GM18499 (cell line): ENCODE measurements around the gene ZDHHC7.

Source experiments
- ATAC-seq: cut with Tn5 transposase; IDR thresholded peaks from one replicate; pipeline ENCODE4 v1.9.1; 2021; ENCODE audit warnings: moderate number of reproducible peaks; ENCODE audit not compliant: insufficient read depth, unreplicated experiment

Gene ZDHHC7

DNA sequence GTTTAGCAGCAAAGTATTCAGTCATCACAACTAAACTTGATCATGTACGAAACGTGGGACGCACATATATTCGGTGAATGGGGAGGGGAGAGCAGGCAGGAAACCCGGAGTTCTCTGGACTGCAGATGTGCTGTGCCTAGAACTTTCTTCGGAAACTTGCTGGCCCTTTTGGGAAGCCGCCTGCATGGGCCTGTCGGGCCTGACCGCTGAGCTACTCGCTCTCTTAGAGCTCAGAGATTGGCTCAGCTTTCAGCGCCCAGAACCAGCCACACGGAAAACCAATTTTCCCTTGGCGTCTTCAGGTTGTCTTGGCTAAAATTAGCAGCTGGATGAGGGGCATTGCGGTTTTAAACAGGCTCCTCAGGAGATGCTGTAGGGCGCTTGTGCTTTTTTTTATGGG is 38.1 kb downstream of the ZDHHC7 start:
- ATAC-seq: no peak

DNA sequence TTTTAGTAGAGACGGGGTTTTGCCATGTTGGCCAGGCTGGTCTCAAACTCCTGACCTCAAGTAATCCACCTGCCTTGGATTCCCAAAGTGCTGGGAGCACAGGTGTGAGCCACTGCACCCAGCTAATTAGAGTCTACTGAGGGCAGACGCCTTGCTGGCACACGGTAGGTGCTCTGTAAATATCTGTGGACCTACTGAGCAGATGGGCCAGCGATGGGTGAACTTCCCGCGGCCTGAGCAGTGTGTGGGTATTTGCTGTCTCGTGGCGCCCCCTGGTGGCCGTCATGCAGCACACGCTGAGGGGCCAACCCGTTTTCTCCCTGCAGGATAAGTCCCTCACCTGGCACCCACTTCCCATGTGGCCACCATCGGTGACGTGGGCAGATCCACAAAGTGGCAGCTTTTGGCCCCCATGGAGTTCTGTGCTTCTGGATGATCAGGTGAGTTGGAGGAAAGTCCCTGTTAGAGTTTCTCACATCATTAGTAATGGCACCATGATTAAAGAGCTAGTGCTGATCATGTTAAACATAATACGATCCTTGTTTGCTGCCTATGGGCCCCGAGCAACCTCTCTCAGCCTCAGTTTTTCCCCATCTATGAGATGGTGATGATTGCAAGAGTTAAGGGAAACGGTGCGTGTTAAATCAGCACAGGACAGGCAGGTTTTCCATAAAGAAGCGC is 40.7 kb downstream of the ZDHHC7 start:
- no peak for ATAC-seq

DNA sequence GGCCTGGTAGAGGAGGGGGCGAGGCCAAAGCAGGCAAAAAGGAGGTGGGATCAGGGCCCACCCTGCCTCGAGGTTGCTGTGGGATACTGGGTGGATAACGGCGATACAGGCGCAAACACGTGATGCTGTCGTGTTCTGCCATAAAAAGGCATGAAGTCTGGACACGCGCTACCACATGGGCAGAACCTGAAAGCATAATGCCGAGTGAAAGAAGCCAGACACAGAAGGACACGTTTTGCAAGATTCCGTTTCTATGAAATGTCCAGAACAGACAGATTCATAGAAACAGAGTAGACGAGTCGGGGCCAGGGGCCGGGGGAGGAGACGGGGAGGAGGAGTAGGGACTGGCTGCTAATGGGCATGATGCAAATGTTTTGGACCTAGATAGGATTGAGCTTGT is 43.5 kb downstream of the ZDHHC7 start:
- no peak for ATAC-seq

DNA sequence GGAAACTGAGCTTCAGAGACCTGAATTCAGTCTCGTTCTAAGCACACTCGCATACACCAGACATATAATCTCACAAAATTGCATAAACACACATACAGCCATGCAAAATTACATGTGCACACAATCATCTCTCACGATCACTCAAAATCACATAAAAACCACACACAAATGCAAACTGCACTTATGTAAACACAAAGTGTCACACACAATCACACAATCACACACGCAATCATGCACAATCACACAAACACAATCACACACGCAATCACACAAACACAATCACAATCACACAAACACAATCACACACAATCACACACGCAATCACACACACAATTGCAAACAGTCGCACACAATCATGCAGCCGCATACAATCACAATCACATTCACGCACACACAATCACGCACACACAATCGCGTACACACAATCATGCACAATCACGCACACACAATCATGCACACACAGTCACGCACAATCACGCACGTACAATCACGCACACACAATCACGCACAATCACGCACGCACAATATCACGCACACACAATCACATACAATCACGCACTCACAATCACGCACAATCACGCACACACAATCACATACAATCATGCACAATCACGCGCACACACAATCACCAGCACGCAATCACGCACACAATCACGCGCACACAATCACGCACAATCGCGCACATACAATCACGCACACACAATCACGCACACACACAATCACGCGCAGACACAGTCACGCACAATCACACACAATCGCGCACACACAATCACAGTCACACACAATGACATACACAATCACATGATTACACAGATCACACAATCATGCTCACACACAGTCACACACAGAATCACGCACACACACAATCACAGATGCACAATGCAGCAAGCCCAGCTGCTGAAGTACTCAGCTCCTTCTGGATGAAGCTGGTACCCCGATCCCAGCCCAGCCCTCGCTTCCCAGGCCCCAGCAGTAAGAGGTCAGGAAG is 45.6 kb downstream of the ZDHHC7 start:
- no peak for ATAC-seq

DNA sequence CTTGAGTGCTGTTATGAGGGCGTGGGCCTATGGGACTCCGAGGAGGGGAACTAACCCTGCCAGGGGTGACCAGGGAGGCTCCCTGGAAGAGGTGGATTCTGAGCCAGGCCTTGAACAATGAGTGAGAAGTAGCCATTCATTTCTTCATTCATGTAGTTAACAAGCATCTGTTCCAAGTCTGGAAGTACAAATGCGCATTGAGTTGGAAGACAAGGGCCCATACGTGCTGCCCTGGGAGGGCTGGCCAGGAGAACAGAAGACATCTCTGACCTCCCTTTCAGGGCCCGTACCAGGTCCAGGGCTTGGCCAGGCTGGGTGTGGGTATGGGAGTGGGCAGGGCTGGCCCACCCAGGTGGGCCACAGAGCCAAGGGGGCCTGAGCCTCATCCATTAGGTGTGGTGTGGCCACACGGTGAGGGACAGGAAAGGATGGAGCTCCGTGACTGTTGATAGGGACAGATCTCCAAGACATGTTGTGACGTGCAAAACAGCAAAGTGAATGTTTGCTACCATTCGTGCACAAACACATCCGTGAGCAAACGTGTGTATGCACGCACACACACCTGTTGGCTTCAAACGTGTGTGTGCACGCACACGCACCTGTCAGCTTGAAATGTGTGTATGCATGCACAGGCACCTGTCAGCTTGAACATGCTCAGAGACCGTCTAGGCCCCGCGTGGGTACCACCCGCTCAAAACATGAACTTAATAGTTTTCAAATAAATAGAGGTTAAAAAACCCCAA is 46.8 kb downstream of the ZDHHC7 start:
- no peak for ATAC-seq

DNA sequence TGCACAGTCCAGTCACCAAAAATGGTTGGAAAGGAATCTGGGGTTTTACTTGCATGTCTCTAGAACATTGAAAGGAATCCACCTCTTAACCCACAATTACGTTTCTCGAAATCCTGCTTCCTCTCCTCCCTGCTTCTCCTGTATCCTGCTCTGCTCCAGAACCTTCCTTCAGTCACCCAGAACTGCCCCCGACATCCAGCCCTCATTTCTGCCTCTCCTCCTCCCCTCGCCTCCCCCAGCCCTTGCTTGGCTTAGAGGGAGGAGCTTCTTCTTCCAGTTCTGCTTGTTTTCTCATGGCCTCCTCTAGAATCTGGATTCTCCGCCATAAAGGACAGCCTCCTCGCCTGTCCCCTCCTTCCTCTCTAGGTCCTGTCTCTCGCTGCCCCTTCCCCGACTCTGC is 48.3 kb downstream of the ZDHHC7 start:
- no peak for ATAC-seq

DNA sequence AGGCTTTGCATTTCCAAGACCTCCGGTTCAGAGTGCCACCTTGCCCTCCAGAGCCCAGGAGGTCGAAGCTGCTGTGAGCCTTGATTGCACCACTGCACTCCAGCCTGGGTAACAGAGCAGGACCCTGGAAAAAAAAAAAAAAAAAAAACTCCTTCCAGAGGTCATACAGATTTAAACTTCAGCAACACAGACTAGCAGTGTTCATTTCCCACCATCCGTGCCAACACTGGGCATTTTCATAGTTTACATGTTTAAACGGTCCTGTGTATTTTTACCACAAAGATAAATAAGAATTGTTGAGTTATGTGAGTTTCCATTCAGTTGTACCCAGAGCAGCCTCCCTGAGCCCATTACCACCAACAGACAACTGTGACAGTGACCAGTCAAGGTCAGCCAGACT is 50.4 kb downstream of the ZDHHC7 start:
- no peak for ATAC-seq

DNA sequence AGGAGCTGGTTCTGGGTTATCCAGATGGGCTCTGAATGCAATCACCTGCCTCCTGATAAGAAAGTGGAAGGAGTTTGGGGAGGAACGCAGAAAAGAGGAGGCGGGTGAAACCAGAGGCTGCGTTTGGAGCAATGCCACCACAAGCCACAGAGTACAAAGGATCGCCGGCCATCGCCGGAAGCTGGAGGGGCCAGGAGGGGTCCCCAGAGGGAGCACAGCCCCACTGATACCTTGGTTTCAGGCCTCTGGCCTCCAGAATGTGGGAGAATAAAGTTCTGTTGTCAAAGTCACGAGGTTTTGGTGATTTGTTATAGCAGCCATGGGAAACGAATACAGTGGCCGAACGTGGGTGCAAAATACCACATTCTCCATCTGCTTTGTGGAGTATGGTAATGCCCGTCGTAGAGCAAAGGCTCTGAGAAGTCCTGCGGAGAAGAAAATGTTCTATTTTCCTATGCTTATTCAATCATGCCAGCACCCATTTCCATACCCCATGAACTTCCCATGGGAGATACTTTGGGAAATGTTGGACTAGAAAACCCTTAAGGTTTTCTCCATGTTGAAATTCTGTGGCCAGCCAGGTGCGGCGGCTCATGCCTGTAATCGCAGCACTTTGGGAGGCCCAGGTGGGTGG is 51.4 kb downstream of the ZDHHC7 start:
- no peak for ATAC-seq

DNA sequence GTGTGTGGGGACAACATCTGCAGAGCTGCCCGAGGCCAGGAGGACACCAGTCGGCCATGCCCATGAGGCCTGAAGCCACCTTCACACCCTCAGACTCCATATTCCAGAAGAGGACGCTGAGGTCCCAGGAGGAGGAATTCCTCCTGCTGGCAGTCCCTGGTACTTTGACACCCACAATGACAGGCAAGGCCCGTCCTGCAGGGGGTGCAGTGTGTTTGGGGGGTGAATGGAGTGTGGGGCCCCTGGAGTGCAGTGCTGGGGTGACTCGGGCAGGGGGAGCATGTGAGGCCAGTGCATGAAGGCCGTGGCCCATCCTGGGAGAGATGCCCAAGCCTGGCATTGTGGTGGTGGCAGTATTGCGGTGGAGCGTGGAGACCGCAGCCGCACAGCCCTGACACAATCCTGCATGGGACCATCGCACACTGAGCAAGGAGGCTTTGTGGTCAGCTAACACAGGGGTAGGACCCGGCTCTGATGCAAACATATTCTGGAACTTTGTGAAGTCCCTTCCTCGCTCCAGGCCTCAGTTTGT is 52.2 kb downstream of the ZDHHC7 start:
- no peak for ATAC-seq

DNA sequence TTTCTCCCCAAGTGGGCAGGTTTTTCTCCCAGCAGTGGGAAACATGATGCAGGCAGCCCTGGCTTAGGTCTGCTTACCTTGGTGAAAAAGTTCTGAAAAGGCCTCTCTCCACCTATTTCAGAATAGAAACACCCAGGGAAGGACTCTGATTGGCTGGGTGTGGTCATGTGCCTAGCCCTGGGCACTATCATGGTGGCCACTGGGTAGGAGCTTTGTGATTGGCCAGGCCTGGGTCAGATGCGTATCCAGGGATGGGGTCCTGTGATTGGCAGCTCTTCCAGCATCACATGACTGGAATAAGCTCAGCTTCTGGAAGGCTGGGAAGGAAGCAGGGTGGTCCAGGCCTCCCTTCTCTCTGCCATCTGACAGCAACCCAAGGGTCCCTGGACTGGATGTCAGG is 53.5 kb downstream of the ZDHHC7 start:
- no peak for ATAC-seq

DNA sequence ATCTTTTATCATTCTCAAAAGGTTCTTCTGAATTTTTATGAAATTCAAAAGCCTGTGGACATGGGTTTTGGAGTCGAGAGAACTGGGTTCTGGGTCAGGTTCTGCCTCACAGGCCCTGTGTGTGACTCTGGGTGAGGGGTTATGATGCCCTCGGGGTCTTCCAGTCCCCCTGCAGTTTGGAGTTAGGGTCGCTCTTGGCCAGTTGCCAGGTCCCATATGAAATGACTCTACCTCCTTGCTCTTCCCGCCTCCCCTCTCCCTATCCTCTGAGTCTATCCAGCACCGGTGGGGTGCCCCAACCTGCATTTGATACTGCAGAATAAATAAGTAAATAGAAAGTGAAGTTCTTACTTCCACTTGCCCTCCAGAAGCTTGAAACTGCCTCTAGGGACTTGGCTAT is 54.1 kb downstream of the ZDHHC7 start:
- no peak for ATAC-seq

DNA sequence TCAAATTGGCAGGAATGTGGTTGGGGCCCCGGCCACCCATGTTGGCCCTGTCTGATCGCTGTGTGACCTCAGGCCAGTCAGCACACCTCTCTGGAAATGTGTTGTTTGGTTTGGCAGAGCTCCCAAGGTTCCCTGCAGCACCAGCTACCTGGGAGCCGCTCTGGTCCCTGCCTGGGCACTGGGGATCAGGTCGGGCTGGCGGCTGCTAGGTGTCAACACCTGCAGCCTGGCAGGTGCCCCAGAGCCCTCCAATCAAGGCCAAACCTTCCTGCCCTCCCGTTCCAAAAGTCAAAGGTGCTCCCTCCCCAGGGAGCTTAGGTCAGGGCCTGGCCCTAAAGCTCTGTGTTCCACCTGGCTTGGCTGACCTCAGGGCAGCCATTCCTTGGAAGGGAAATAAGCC is 55.9 kb downstream of the ZDHHC7 start:
- no peak for ATAC-seq

DNA sequence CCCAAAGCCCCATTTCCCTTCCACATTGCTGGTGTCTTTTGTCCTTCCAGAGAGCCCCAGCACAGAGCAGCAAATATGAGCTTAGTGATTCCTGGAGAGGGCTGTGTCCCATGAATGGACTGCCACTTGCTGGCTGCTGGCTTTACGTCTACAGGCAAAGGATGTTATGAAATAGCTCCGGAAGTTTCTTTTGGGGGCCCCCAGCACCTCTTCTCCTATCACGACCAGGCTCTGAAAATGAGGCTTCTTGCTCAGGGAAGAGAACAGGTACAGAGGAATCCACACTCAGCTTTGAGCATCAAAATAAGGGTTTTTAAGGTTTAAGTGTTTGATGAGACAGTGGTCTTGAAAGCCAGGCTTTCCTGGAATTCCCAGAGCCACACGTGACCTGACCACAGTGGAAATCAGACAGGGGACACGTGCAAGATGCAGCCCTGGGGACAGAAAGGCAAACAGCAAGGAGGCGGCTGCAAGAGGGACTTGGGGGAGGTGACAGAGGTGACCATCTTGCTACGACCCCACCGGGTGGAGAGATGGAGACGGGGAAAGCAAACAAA is 58.1 kb downstream of the ZDHHC7 start:
- no peak for ATAC-seq

DNA sequence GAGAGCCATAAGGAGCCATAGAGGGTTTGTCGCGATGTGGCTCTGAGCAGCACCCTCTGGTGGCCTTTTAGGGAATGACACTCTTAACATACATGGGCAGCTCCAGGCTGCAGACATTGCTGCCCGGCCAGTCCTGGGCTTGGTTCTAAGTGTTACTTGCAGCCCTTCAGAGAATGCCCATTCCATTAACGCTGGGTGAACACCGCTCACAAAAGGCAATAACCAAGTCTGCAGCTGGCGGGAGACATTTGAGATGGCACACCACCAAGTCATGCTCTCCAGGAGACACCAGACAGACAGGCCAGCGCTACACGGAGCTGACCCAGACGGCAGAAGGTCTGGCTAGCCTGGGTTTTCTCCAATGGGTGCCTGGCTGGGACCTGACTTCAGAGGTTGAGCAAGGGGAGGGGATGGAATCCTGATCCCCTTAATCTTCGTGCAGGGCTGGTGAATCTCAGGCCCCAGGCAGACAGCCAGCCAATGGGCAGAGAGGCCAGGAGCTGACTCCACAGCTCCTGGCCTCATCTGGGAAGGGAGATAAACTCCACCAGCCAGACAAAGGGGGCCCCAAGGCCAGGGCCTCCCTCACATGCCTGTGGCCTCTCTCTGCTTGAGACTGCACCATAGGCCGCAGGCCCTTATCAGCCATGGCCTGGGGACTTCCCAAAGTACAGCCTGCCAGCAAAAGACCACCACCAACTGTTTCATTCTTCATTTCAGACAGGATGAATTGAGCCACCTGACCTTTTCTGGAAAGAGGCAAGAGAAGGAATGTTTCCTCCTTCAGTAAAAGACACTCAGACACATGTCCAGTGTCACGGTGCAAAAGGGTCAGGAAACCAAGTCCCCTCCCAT is 58.8 kb downstream of the ZDHHC7 start:
- ATAC-seq: no peak

DNA sequence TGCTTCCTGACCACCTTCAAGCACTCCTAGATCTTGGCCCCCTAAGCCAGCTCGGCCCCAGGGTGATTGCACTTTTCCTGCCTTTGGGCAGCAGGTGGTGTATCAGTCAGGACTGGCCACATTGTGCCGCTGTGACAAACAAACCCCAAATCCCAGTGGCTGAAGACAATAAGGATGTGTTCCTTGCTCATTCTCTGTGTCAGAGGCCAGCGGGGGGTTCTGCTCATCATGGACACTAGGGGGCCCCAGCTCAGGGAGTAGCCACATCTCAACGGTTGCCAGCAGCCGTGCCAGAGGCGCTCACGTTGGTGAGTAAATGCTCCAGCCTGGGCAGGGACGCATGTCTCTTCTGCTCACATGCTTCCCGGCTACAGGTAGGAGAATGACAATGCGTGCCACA is 60.4 kb downstream of the ZDHHC7 start:
- no peak for ATAC-seq

DNA sequence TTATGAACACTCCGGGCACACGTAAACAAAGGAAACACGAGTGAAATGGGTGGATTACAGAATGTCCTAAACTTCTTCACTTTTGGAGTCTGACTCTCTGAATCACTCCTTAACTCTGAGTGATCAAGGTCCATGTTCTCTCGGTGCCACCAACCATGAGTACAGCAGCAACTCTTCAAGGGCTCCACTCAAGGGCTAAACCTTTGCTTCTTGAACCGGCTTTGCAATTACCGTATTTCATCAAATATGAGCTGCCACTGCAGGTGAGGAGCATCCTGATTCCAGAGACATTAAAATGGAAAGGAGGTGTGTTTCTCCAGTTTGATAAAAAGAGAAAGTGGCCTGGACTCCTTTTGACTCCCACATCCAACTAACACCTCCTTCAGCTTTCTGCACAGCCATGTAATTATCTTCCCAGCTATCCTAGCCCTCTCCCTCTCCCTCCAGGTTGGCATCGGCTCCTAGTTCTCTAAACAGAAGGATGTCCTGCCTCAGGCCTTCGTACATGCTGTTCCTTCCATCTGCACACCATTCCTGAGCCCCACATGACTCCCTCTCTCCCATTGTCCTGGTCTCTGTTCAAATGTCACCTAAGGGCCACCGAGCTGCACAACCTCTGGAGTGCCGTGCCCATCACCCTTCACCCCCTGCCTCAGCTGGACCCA is 61.4 kb downstream of the ZDHHC7 start:
- no peak for ATAC-seq

DNA sequence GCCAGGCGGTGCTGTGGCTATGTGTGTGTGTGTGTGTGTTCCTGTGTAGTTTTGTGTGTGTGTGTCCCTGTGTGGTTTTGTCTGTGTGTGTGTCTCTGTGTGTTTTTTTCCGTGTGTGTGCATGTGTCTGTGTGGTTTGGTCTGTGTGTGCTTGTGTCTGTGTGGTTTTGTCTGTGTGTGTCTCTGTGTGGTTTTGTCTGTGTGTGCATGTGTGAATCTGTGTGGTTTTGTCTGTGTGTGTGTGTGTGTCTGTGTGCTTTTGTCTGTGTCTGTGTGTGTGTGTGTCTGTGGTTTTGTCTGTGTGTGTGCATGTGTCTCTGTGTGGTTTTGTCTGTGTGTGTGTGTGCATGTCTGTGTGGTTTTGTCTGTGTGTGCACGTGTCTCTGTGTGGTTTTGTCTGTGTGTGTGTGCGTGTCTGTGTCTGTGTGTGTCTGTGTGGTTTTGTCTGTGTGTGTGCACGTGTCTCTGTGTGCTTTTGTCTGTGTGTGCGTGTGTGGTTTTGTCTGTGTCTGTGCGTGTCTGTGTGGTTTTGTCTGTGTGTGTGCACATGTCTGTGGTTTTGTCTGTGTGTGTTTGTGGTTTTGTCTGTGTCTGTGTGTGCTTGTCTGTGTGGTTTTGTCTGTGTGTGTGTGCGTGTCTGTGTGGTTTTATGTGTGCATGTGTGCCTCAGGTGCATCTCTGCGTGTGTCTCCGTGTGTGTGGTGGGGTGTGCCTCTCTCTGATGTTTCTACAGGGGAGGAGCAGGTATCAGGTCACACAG is 62.3 kb downstream of the ZDHHC7 start:
- ATAC-seq: no peak
